H4 (cell line): ENCODE results near the gene SYCN. TPM values are rescaled to one million over a fixed set of nuclear protein-coding genes. Genes with fewer than 3 reads are reported as not detected.

Experiments used
- DNase-seq: peaks from one replicate; pipeline ENCODE4 v3.0.0-alpha.2; 2015; ENCODE audit warnings: low spot score
- total RNA-seq: library from RNA; depleted of rRNA; stranded (reverse); fragments of >200 nt; shearing (Covaris generic); gene quantifications from 2 replicates; pipeline ENCODE4 v1.2.3, GENCODE V29; 2014

Gene SYCN
- total RNA-seq, 1 experiment from 2014 or later = not detected

DNA sequence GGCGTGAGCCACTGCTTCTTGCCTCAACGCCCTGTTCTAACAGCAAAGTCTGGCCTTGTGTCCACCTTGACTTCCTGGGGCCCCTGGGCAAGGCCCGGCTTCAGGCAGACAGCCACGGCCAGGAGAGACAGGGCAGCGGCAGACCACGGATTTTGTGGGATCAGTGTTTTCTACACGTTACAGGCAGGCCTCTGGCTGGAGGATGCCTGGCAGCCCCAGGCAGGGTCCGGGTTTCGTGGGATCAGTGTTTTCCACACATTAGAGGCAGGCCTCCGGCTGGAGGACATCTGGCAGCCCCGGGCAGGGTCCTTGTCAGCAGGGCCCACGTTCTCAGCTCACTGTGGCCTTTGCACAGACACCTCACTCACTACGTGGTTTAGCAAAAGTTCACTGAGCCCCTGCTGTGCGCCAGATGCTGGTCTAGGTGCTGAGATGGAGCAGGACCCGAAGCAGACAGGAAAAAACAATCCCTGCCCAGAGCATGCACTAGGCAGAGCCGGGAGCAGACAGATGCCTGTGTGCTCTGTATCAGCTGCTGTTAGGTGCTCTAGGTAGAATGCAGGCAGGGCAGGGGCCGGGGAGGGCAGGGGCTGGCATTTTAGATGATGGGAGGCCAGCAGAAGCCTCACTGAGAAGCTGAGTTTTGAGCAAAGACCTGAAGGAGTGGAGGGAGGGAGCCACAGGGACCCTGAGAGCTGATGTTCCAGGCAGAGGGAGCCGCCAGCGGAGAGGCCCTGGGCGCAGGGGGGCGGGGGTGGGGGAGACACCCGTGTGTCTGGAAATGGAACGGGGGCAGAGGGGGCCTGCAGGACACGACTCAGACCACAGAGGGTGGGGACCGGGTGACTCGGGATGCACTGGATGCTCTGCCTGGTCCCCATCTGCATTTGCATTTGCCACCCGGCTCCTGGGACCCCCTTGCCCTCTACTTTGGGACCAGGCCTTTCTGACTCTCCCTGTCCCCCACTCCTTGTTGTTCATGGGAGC, 32.3 kb downstream of the SYCN start:
- DNase-seq = no peak

DNA sequence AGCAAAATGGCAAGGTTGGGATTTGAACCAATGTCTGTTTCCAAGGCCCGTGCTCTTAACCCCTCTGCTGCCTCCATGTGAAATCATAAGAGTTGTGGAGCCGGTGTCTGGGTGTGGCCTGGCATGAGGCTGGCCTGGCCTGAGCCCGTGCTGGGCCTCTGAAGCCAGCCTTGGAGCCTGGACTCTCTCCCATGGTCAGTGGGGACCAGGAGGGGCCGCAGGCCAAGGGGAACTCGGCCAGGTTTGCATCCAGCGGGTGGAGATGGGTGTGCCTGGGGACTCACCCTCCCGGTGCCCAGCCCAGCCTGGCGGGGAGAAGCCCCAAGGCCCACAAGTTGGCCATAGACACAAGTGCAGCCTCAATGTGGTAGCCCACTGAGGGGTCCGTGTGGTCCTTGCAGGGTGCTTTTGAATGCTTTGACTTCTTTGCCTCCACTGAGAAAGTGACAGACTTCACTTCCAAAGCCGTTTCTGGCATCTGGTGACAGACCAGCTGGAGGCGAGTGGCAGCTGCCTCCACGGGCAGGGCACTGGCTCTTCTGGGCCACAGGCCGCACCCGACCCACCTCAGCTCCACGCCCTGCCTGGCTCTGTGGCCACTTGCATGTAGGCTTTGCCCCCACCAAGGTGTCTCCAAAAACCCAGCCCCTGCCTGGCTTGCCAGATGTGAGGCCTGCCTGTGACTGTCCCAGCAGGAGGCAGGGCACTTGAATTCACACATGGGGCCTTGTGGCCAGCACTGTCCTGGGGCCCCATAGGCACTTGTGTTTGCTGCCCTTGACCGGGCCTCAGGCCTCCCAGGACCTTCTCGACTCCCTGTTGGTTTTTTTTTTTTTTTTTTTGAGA, 33.5 kb downstream of the SYCN start:
- no peak for DNase-seq

DNA sequence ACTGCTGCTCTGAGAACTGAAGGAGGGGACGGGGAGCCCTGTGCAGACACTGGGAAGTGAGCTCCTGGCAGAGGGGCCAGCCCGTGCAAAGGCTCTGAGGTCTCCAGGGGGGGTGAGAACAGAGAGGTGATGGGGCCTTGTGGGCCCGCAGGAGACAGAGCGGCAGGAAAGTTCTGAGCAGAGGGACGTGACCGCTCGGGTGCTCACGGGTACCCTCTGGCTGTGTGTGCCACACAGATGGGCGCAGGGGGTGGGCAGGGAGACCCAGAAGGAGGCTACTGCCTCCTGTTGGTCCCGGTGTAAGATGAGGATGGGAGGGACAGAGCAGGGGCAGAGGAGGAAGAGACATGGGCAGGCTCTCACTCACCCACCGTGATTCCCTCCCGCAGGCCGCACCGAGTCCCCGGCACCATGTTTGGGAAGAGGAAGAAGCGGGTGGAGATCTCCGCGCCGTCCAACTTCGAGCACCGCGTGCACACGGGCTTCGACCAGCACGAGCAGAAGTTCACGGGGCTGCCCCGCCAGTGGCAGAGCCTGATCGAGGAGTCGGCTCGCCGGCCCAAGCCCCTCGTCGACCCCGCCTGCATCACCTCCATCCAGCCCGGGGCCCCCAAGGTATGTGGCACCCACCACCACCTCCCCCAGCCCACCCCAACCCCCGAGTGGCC, 34.8 kb downstream of the SYCN start:
- no peak for DNase-seq

DNA sequence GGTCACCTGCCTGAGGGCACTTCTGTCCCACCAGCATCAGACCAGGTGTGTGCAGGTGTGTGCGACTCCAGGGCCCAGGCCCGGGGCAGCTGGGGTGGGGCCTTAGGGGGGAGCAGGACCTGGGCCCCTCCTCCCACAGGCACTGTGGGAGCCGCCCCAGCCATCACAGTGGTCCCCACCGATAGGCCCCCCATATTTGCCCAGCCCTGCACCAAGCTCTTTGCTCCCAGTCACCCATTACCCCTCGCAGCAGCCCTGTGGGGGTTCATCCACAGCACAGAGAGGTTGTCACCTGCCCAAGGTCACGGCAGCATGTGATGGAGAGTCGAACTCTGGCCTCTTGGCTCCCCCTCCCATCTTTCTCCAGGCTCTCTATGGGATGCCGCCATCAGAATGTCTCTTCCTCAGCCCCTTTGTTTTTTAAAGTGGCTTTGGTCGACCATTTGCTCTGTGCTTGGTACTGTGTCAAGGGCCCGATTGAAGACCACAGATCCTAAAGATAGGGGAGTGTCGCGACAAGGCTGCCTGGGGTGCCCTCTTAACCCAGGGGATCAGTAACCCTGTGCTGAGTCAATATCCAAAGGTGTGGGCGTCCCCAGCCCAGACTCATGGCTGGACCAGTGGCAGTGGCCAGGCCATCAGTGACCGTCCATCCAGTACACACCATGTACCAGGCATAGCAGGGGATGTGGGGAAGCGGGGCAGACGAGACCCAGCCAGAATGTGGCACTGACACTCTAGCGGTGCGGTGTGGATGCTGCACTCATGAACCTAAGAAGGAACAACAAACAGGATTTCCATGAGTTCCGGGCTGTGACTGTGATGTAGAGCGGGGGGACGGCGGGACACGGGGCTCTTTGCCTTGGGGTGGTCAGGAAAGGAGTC, 35.6 kb downstream of the SYCN start:
- no peak for DNase-seq

DNA sequence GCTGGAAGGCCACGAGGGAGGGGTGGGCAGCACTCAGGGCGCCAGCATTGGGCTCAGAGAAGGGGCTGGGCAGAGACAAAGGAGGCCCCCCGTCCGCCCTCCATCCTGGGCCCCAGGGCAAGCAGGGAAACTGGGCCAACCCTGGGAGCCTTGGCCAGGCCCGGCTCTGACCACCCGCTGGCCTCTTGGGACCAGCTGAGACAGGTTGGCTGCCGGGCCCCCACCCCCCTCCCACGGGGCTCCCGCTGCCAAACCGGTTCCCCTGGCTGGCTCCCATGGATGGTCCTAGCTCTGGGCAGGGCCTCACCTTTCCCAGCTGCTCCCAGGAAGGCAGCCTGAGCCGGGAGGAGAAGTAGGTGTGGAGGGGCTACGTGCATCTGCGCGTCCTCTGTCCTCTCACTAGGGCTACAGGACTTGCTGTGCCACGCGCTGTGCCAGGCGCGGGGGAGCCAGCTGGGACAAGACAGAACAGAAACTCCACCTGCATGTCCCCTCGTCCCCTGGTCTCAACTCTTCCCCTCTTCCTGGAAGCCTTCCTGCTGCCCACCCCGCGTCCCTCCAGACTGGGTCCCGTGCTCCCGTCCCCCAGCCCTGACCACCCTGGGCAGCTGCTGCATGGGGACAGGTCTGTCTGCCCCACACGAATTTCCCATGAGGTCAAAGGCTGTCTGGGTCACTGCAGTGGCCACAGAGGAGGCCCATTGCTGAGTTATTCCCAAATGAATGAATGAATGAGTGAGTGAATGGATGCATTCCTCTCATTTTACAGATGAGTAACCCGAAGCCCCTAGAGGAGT, 36.4 kb downstream of the SYCN start:
- DNase-seq = no peak

DNA sequence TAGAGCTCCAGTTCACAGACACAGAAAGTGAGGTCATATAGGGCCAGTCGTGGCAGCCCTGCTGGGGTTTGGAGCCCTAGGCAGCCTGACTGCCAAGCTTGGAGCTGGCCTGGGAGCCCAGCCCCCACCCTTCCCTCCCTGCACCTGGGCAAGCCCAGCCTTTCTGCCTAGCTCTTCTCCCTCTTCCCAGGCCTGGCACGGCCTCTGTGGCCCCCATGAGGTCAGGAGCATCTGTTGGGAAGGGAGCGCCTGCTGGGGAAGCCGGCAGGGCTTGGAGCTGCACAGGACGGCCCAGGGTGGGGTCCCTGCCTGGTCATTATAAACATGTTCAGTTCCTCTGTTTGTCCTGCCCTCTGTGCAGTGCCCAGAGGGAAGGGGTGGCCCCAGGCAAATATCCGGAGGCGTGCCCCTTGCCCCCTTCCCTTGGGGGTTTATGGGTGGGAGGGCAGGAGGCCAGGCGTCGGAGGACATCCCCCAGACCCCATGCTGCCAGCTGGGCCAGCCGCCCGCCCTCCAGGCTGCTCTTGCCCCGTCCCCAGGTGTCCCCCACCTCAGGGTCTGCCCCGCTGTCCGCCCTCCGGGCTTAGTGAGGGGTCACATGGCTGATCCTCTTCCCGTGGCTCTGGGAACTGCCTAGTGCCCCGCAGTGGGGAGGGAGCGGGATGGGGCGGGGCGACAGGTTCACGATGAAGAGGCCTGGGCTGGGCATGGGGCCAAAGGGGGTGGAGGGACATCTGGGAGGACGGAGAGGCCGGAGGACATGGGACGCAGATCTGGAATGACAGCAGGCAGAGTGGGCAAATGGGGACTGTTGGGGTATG, 37.3 kb downstream of the SYCN start:
- DNase-seq = no peak

DNA sequence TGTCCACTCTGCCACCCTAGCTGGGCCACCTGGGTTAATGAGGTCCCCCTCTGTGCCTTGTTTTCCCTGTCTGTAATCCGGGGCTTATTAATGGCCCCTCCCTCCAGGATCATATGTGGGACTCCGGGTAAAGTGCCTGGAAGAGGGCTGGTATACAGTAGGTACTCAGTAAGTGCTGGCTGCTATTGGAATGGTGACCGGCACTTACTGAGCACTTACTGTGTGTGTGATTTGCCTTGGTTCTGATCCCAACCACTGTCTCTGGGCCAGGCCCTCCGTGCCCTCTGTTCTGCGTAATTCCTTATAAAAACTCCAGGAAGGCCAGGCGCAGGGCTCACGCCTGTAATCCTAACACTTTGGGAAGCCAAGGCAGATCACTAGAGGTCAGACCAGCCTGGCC, 38.2 kb downstream of the SYCN start:
- no peak for DNase-seq

DNA sequence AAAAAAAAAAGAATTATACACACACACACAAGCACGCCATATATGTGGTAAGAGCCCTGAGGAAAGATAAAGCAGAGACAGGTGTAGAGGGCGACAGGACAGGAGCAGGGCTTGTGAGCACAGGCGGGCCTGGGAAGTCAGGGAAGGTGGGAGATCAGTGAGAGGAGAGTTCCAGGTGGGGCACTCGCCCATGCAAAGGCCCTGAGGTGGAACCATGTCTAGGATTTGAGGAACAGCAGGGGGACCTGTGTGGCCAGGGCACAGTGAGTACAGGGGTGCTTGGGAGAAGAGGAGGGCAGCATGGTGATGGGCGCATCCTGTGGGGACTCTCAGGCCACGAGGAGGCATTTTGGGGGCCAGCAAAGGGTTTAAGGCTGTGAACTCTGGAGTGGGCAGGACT, 39.8 kb downstream of the SYCN start:
- no peak for DNase-seq

DNA sequence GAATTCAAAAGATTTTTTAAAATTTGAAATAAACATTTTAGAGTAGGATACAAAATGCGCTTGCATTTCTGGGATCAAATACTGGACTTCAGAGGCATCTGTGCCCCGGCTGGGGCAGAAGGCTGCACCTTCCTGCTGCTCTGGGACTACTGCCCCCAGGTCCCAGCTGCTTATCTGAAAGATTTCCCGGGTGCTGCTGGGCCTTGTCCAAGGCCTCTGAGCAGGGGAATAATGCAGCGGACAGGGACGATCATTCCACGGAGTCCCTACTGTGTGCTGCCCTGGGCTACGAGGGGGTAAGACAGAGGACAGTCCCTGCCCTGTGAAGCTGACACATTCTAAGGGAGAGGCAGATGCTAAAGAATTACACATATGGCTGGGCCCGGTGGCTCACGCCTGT, 40.4 kb downstream of the SYCN start:
- DNase-seq = no peak

DNA sequence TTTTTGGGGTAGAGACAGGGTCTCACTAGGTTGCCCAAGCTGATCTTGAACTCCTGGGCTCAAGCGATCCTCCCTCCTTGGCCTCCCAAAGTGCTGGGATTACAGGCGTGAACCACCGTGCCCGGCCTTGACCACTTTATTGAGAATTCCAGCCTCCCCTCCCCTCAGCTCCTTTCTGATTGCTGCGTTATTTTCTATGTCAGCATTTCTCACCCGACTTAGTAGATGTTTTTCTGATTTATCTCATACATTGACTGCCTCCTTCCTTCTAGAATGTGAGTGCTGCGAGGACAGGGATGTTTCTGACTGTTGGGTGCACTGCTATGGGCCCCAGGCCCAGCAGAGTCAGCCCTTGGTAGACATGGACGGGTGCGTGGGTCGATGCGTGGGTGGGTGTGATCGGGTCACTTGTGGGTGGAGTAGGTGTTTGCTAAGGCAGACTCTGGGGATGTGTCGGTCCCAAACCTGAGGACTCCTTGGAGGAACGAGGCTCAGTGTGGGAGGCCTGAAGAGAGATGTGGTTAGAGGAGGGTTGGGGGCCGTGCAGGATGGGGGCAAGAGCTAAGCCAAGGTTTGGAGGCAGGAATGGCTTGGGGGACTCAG, 41.5 kb downstream of the SYCN start:
- DNase-seq = no peak

DNA sequence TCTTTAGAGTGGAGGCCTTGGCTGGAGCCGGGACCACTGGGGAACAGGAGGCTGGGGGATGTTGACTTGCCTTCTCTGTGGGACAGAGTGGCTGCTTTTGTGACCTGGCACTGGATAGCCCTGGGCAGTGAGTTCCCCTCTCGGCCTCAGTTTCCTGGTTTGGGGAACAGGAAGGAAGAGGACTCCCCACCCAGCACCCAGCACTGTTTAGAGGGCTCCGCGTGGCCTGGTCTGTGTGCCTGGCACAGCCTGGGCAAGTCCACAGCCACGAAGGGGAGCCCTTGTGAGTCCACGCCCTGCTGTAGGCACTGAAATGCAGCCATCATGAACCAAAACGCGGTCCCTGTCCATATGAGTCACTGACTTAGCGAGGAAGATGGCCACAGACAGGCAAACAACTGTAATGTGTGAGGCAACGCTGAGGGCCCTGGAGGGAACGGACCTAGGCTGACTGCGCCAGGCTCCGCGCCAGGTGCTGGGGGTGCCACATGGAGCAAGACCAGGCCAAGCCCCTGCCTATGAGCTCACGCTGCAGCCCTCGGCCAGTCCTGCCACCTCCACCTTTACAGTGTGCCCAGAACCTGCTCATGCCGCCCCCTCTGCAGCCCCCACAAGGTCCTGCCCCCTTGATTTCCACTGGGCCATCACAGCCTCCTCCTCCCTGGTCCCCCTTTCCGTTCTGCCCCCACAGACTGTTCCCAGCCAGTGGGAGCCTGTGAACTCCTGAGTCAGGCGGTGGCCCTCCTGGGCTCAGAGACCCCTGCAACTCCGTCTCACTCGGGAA, 43.0 kb downstream of the SYCN start:
- DNase-seq = no peak

DNA sequence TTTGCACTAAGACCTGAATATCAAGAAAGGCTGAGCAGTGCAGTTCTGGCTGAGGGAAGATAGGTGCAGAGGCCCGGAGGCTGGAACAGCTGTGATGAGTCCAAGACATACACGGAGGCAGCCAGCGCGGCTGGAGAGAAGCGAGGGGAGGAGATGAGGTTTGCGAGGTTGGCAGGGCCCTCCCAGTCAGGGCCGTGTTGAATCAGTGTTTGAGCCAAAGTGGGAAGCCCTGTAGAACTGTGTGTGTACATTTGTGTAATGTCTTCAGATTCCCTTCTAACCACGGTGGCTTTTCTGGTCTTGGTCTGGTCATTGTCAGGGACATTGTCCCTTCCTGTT, 43.6 kb downstream of the SYCN start:
- DNase-seq = no peak

DNA sequence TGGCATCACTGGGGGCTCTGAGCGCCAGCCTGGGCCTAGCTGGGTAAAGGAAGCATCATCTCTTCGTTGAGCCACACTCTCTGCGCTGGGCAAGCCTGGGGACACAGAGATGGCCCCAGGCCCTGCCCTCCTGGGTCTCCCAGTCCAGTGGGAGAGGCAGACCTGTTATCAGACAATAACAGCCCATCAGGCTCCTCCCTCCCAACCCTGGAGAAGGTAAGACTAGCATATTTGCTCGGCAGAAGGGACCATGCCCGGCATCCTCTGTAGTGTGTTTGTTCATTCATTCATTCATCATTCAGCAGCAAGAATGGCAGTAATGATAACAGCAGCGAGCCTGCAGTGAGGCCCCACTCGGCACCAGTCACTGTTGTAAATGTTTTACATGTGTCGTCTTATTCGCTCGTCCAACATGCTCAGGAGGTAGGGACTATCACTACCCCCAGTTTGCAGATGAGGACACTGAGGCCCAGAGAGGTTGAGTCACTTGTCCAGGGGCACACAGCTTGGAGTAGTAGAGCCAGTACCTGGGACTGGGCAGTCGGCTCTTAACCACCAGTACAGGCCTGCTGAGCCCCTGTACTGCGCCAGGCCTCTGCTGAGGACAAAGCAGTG, 45.3 kb downstream of the SYCN start:
- DNase-seq = no peak

DNA sequence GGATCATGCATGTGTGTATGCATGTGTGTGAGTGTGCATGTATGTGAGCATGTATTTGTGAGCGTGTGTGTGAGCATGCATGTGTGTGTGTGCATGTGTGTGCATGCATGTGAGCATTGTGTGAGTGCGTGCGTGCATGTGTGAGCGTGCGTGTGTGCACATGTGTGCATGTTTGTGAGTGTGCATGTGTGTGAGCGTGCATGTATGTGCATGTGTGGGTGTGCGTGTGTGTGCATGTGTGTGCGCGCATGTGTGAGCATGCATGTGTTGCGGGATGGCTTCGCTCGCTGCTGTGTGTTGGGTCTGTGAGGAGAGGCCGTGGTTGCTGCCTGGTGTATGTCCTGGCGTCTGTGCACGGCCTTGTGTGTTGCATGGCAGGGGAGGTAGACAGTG, 46.1 kb downstream of the SYCN start:
- no peak for DNase-seq

DNA sequence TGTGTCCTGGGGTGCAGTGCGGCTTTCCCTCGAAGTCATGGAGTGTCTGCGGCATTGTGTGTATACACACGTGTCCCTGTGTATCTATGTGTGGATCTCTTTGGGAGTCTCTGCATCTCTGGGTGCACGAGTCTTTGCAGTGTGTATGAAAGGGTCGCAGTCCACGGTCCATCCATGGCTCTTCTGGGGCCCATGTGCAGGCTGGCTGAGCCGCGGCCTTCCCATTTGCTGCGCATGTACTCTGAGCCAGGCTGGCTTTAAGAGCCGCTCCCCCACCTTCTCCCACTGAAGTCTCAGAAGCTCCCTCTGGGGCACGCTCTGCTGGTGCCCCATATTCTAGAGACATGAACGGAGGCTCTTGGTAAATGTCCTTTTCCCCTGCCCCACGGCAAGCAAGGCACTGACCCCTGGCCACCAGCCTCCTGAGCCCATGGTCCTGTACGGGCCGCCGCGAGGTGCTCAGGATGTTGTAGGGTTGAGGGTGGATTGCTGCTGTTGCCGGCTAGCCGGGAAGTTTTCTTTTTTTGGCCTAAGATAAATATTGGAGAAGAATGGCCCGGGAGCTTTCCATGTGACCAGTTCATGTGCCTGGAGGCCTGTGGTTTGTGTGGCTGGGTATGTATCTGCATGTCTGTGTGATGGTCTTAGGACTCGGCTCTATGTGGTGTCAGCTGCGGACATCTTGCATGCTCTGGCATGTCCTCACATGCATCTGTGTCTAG, 46.6 kb downstream of the SYCN start:
- DNase-seq = no peak

DNA sequence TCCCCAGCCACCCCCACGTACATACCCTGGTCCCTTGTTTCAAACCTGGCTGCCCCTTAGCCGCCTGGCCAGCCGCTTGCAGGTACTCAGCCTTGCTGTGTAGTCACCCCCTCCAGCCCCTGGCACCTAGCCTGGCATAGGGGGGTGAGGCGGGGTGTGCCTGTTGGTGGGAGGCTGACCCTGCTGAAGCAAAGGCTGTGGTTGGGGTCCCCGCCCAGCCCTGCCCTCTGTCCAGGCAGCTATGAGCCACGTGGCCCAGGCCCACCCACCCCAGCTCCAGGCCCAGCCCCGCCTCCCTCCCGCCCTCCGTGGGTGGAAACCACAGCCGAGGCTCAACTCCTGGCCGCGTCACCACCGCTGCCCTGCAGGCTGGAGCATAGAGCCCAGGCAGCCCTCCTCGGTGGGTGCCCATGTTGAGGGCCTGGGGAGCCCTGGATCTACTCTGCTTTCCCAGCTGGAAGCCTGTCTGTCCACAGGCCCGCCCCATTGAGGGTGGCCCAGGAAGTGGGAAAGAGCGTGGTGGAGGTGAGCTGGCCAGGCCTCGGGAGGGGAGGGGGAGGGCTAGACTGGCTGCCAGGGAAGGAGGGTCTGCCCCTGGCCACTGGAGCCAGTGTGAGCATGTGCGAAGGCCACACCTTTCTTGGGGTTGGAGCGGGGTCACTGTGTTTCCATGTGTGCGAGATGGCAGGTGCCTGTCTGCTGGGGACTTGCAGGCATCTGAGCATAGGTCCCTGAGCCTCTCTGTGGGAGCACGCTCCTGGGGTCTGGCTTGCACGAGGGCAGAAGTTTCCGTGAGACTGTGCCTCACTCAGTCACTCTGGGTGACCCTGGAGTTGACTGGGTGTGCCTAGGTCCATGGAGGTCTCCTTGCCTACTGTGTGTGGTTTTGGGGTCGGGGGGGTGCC, 47.5 kb downstream of the SYCN start:
- DNase-seq = no peak
